Neuron (in vitro differentiated cells): ENCODE measurements around the gene GCFC2.

ENCODE experiments used
- H2AFZ ChIP-seq: one replicate; pipeline ENCODE4 v1.6.1; 2013; ENCODE audit warnings: low read depth, mild to moderate bottlenecking, inconsistent platforms, low read length, moderate library complexity
- H3K27me3 ChIP-seq: one replicate; pipeline ENCODE4 v1.6.1; 2013; ENCODE audit warnings: low read length; ENCODE audit not compliant: insufficient read depth
- H3K36me3 ChIP-seq: one replicate; pipeline ENCODE4 v1.6.1; 2013; ENCODE audit warnings: low read length; ENCODE audit not compliant: insufficient read depth
- H3K4me1 ChIP-seq: one replicate; pipeline ENCODE4 v1.6.1; 2013; ENCODE audit warnings: low read length; ENCODE audit not compliant: insufficient read depth
- H3K4me3 ChIP-seq: 2 replicates; pipeline ENCODE4 v1.5.1; 2013; ENCODE audit warnings: mild to moderate bottlenecking, low read length, moderate library complexity
- H3K9me3 ChIP-seq: one replicate; pipeline ENCODE4 v1.6.1; 2013; ENCODE audit warnings: low read length

GCFC2 gene

GRCh38 chr2:75667884-75668283 lies 42.8 kb downstream of the GCFC2 start:
- Histone ChIP-seq H3K36me3 (peaks cover 29% of the 10 kb centered on the region), H3K27me3 (no peaks in the 10 kb centered on the region), H3K4me3 (no peak overlapping the region), H3K9me3 (no peaks in the 10 kb centered on the region), H3K4me1 (no peaks in the 10 kb centered on the region), H2AFZ (no peak overlapping the region)

DNA sequence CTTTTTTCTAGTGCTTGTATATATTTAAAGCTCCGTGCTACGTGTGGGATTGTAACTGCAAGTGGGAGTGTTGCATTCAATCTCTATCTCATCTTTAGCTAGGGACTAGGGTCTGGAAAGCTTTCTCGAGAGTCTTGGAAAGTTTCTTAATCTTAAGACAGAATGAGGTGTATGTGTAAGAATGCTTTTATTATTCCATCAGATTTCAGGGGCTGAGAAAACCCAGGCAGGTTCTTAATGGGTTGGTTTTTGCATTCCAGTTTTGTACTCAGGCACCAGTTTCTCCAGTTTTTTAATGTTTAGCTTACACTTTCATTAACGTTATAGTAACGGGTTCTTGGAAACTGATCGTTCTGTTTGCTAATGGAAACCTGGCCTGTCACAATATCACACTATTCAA lies 43.8 kb downstream of the GCFC2 start:
- H3K4me1 ChIP-seq = no peaks in the 10 kb centered on the region
- peaks cover 34% of the 10 kb centered on the region for H3K36me3 ChIP-seq
- no peaks in the 10 kb centered on the region for H3K27me3 ChIP-seq
- H3K9me3 ChIP-seq = no peaks in the 10 kb centered on the region
- H2AFZ ChIP-seq = no peak overlapping the region
- no peak overlapping the region for H3K4me3 ChIP-seq

DNA sequence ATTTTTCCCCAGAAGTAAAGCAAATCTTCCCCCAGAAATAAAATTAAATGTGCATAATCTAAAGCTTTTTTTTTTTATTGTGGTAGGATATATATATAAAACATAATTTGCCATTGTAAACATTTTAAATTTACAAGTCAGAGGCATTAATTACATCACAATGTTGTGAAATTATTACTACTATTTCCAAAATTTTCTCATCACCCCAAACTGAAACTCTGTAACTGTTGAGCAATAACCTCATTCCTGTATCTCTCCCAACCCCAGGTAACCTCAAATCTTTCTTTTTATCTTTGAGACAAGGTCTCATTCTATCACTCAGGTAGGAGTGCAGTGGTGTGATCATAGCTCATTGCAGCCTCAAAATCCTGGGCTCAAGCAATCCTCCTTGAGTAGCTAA lies 52.9 kb downstream of the GCFC2 start:
- Histone ChIP-seq H3K4me3 (no peak overlapping the region), H3K4me1 (no peaks in the 10 kb centered on the region), H3K27me3 (no peaks in the 10 kb centered on the region), H3K36me3 (peaks cover 79% of the 10 kb centered on the region), H2AFZ (no peak overlapping the region), H3K9me3 (peaks cover 10% of the 10 kb centered on the region)

- Histone ChIP-seq H2AFZ (no peak overlapping the region), H3K9me3 (peaks cover 7% of the 10 kb centered on the region), H3K36me3 (peaks cover 82% of the 10 kb centered on the region), H3K4me1 (no peaks in the 10 kb centered on the region), H3K4me3 (no peak overlapping the region), H3K27me3 (no peaks in the 10 kb centered on the region)
Measured at GRCh38 chr2:75656563-75656962, 54.2 kb downstream of the GCFC2 start.

DNA sequence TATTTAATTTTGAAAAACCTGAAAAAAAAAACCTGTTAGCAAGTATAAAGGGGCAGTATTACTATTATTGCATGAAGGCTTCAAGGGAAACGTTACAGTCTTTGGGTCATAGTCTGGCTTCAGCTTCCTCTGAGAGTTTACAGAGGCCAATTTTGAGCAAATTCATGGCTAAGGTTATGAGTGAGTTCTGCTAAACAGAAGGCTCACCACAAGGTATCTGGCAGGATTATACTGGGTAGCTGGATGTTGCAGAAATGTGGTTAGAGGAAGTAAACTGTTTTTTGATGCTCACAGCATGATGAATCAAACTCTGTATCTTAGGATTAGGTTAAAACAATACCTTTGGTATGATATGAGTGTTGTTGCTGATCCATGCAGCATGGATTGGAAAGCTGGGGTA lies 54.9 kb downstream of the GCFC2 start:
- no peak overlapping the region for H2AFZ ChIP-seq

DNA sequence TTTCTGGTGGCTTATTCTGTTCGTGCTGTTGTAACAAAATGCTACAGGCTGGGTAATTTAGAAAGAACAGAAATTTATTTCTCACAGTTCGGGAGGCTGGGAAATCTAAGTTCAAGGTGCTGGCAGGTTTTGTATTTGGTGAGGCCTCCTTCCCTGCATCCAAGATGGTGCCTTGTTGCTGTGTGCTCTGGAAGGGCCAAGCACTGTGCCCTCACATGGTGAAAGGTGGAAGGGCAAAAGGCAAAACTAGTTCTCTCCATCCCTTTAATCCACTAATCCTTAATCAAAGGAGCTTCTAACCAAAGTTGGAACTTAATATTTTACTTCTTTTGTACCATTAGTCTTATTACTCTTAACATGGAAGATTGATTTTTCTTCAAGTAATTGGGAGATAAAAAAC lies 56.7 kb downstream of the GCFC2 start:
- Histone ChIP-seq H3K4me3 (no peak overlapping the region), H2AFZ (no peak overlapping the region), H3K36me3 (peaks cover 92% of the 10 kb centered on the region), H3K4me1 (no peaks in the 10 kb centered on the region), H3K9me3 (peaks cover 6% of the 10 kb centered on the region), H3K27me3 (no peaks in the 10 kb centered on the region)

More for the DNA sequence above, 54.9 kb downstream of the GCFC2 start:
- Histone ChIP-seq H3K36me3 (peaks cover 83% of the 10 kb centered on the region), H3K4me3 (no peak overlapping the region), H3K4me1 (no peaks in the 10 kb centered on the region), H3K27me3 (no peaks in the 10 kb centered on the region), H3K9me3 (peaks cover 6% of the 10 kb centered on the region)

DNA sequence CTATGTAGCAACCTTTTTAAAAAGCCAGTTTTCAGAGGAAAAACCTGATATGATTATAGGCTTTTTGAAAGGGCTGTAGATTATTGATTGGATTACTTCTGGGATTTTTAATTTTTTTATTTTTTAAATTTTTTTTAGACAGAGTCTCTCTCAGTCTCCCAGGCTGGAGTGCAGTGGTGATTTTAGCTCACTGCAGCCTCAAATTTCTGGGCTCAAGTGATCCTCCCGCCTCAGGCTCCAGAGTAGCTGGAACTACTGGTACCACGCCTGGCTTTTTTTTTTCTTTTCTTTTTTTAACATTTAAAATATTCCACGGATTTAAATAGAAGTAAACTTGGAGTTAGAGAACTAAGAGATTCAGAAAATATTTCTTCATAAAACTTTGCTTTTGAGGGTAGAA lies 62.9 kb downstream of the GCFC2 start:
- H3K4me1 ChIP-seq = no peaks in the 10 kb centered on the region
- H2AFZ ChIP-seq = no peak overlapping the region
- H3K36me3 ChIP-seq = peaks cover 35% of the 10 kb centered on the region
- no peaks in the 10 kb centered on the region for H3K9me3 ChIP-seq
- peak overlapping the region; percentile 94 for H3K4me3 ChIP-seq
- no peaks in the 10 kb centered on the region for H3K27me3 ChIP-seq

DNA sequence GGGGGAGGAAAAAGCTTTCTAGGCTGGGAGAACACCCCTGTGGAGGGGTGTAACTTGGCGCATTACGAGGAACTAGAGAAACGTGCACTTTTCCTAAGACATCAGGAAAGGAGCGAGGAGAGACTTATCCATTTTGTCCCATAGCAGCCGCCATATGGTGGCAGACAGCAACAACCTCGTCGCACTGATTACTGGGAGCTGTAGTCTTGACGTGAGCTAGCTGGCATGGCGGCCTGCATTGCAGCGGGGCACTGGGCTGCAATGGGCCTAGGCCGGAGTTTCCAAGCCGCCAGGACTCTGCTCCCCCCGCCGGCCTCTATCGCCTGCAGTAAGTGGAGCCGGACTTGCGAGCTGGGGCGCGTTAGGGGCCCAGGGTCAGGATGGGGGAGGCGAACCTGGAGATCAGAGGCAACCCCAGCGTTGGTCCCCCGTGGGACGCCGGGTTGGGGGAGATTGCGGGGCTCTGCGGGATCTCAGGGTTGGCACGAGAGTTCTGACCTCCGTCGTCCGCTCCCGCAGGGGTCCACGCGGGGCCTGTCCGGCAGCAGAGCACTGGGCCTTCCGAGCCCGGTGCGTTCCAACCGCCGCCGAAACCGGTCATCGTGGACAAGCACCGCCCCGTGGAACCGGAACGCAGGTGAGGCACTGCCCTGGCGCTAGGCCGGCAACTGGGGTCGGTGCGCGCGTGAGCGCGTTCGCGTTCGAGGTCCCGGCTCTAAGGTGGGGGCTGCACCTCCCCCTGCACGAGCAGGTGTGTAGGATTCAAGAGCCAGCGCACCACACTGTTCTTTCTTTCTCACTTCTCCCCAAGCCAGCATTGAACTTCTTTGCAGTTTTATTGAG lies 63.9 kb downstream of the GCFC2 start, which contains the start of gene MRPL19:
TSS of gene MRPL19 (plus strand) at position 201 of the 843 bp plus-strand sequence. CDS start at position 226, 25 bp downstream.
- Histone ChIP-seq H2AFZ (peak within 1 kb of the TSS; percentile 71), H3K36me3 (peaks cover 27% of the 10 kb centered on the region), H3K4me1 (no peaks in the 10 kb centered on the region), H3K9me3 (no peaks in the 10 kb centered on the region), H3K27me3 (no peaks in the 10 kb centered on the region), H3K4me3 (peak within 1 kb of the TSS; percentile 94)

DNA sequence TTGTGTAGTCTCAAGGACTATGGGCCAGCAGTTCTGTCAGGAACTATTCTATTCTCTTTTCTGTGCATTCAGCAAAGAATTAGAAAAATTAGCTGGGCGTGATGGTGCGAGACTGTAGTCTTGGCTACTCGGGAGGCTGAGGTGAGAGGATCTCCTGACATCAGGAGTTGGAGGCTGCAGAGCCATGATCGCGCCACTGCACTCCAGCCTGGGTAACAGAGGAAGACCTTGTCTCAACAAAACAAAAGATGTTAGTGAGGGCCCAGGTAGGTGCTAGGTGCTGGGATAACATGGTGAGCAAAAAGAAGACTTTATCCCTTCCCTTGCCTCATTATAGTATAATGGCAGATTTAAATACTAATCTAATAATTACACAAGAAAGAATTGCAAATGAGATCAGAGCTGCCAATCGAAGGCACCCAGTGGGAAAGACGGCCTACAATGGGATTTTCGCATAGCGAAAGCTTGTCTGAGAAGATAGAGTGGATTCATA lies 64.6 kb downstream of the GCFC2 start:
- Histone ChIP-seq H3K4me3 (peak overlapping the region; percentile 94), H3K27me3 (no peaks in the 10 kb centered on the region), H2AFZ (peak overlapping the region; percentile 71), H3K9me3 (no peaks in the 10 kb centered on the region), H3K36me3 (peaks cover 20% of the 10 kb centered on the region), H3K4me1 (no peaks in the 10 kb centered on the region)

DNA sequence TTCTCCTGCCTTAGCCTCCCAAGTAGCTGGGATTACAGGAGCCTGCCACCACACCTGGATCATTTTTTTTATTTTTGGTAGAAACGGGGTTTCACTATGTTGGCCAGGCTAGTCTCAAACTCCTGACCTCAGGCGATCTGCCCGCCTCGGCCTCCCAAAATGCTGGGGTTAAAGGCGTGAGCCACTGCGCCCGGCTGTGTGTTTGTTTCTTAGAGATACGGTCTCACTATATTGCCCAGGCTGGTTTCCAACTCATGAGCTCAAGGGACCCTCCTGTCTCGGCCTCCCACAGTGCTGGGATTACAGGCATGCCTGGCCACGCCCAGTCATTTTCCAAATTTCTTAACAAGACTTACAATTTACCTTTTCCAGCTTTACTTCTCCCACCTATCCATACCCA lies 65.1 kb downstream of the GCFC2 start:
- no peaks in the 10 kb centered on the region for H3K4me1 ChIP-seq
- no peak overlapping the region for H3K4me3 ChIP-seq
- H3K27me3 ChIP-seq = no peaks in the 10 kb centered on the region

GRCh38 chr2:75643980-75644379 lies 66.7 kb downstream of the GCFC2 start:
- H3K4me3 ChIP-seq = no peak overlapping the region
- H3K4me1 ChIP-seq = no peaks in the 10 kb centered on the region
- H3K9me3 ChIP-seq = no peaks in the 10 kb centered on the region
- H2AFZ ChIP-seq = no peak overlapping the region
- no peaks in the 10 kb centered on the region for H3K27me3 ChIP-seq
- H3K36me3 ChIP-seq = peaks cover under 1% of the 10 kb centered on the region

More for the DNA sequence above, 65.1 kb downstream of the GCFC2 start:
- H3K9me3 ChIP-seq = no peaks in the 10 kb centered on the region
- H3K36me3 ChIP-seq = peaks cover 16% of the 10 kb centered on the region
- no peak overlapping the region for H2AFZ ChIP-seq

GRCh38 chr2:75641587-75641986 lies 69.1 kb downstream of the GCFC2 start:
- Histone ChIP-seq H3K9me3 (no peaks in the 10 kb centered on the region), H3K4me1 (no peaks in the 10 kb centered on the region), H2AFZ (no peak overlapping the region), H3K4me3 (no peak overlapping the region), H3K36me3 (no peaks in the 10 kb centered on the region), H3K27me3 (peaks cover 8% of the 10 kb centered on the region)

- no peaks in the 10 kb centered on the region for H3K9me3 ChIP-seq
- H3K27me3 ChIP-seq = peaks cover 8% of the 10 kb centered on the region
- H3K4me1 ChIP-seq = no peaks in the 10 kb centered on the region
- H3K36me3 ChIP-seq = no peaks in the 10 kb centered on the region
- no peak overlapping the region for H3K4me3 ChIP-seq
- H2AFZ ChIP-seq = peak overlapping the region; percentile 44
Measured at GRCh38 chr2:75640621-75641121, 70.0 kb downstream of the GCFC2 start.
